ENCODE results near the gene CDH15.
"Not testable (repeated sequence)": the region's sequence is repeated elsewhere in the genome, so short reads cannot be mapped to it uniquely, and the experiment has no call there.

The CDH15 gene

DNA sequence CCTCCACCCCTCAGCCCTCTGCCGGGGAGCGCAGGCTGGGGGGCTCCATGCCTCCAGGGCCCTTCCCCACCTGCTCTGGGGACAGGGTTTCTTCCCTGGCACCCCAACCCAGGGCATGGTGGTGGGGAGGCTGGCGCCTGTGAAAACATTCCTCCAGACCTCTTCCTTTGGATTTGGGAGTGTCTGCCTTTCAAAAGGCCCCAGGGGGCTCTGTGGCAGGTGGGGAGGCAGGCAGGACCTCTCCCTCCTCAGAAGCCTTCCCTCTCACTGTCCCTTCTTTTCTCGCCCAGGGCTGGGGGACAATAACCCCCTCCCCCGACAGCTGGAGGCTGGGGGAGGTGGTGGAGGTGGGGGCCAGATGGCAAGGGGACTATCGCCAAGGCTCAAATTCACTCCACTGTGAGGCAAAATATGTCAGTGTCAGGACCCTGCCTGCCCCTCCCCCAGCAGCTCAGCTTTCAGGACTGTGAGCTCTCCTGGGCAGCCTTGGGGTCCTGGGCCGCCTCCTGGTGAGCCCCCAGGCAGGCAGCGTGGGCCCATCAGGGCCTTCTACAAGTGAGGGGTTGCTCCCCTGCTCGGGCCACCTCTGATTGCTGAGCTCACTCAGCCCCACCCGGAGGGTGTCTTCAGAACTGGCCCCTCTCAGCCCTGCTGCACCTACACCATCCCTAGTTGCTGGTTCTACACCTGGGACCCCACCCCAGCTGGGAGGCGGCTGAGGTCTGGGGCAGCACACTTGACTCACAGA, 1.8 kb downstream of the CDH15 start:
- no peak for DNase-seq

DNA sequence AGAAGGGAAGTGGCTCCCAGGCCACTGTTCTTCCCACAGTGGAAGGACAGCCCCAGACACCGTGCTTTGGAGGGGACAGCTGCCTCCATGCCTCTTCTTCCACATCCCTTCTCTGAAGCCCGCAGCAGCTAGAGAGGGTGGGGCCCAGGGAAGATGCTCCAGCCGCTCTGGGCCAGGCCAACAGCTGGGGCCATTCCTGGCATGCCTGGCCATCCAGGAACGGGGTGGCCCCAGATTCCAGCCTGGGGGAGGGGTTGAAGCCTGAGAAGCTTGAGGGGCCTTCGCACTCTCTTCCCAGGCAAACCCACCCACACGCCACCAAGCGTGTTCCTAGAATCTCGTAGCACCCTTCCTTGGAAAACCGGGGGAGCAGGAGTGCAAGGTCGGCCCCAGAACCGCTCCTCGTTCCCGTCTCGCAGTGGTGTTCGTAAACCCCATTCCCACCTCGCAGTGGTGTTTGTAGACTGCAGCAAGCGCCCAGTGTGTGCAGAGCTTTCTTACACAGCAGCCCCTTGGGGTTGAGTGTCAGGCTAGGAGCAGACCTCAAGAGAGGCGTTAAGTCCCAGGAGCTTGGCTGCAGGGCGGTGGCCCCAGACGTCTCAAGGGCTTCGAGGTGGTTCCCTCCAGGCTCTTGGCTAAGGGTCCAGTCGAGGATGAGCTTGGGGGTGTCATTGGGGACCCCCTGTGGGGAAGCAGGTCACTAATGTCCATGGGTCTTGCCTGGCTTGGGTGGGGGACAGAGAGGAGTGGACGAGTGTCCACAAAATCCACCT, 2.7 kb downstream of the CDH15 start:
- DNase-seq = no peak

DNA sequence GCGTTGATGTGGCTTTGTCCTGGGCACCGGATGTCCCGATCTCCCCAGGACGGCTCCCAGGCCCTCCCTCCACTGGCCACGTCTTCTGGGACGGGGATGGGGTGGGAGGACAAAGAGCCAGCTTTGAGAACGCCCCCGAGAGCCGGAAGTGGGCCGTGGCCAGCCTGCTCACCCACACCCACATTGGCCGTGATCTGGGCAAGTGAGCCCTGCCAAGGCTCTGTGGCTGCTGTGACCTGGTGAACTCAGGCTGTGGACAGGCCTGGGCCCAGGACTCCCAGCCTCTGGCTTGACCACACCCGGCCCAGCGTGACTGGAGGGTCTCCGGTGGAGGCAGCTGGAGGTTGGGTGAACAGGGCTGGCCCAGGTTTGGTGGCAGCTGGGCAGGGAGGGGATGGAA, 3.3 kb downstream of the CDH15 start:
- DNase-seq = no peak

DNA sequence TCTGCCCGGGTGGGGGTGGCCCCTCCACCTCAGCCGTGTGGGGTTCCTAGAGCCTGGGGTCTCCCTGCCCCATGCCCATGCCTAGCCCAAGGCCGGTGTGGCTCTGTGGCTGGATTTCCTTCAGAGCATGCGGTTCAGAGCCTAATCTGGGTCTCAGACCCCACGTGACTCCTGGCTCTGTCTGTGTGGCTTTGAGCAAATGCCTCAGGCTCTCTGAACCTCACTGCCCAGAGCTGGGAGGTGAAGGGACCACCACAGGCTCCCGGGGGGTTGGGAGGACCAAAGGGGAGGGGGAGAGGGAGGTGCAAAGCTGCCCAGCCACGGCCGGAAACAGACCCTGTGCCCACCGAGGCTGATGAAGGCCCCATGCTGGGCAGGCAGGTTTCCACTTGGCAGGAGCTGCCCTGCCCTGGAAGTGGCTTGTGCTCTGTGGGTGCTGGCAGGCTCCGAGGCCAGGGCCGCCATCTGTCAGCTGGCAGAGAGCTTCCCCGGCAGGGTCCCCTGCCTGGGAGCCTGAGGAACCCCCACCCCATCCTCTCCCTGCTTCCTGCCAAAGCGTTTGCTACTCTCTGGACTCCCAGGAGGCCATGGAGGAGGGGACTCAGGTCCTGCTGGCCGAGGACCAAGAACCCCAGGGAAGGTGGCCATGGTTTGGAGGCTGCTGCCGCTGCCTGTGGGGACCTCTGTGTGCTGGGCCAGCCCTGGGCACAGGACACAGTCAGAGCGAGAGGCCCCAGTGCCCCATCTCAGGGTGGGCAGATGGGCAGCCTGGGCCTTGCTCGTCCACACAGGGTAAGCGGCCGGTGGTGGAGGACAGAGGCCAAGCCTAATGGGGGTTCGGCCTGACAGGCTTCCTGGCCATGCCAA, 4.0 kb downstream of the CDH15 start:
- no peak for DNase-seq

DNA sequence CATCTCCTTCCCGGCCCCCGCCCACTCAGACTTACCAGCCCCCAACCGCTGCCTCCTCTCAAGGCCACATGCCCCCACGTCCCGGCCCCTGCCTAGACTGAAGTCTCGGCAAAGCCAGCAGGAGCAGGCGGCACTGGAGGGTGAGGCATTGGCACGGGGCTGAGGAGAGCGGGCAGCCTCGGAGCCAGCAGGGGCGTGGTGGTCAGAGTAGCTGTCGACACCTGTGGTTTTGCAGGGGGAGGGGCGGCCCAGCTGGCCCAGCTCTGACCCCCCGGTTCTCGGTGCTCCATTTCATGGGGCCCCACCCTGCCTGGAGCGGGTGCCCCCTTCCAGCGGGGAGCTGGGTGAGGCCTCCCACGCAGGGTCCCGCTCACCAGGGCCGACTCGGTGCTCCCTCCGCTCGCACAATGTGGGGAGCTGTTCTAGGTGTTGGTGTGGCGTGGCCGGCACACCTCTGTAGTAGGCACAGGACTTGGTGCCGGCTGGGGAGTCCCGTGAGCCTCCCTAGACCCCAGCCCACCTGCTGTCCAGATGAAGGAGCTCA, 4.7 kb downstream of the CDH15 start:
- no peak for DNase-seq

DNA sequence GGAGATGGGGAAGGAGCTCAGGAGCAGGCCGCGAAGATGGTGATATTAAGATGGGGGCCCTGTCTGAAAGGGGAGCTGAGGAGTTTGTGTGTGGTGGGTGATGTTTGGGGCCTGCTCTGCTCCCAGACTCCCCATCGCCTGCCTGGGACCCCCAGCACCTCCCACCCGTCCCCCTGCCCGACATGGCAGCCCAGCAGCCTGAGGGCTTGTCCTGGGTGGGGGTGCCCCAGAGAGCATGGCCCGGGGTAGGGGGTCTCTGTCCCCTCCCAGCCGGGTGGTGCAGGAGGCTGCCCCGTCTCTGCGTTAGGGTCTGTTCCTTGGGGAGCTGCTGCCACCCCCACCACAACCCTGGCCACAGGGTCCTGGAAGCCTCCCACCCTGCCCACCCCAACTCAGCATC, 5.2 kb downstream of the CDH15 start:
- no peak for DNase-seq

DNA sequence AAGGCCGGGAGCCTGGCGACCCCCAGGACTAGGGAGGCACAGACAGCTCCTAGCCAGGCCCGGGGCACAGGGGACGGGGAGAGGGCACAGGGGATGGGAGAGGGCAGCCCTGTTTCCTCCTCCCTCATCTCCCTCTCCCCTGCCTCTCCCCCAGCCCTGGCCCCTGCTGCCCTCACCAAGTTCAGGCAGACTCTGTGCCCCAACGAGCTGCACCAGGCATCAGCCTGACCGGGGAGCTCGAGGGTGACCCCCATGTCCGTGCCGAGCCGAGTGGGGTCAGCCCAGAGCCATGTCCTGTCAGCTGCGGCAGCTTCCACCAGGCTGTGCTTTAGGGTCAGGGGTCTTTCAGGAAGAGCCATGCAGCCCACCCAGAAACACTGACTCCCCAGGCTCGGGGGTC, 6.0 kb downstream of the CDH15 start:
- DNase-seq = no peak

DNA sequence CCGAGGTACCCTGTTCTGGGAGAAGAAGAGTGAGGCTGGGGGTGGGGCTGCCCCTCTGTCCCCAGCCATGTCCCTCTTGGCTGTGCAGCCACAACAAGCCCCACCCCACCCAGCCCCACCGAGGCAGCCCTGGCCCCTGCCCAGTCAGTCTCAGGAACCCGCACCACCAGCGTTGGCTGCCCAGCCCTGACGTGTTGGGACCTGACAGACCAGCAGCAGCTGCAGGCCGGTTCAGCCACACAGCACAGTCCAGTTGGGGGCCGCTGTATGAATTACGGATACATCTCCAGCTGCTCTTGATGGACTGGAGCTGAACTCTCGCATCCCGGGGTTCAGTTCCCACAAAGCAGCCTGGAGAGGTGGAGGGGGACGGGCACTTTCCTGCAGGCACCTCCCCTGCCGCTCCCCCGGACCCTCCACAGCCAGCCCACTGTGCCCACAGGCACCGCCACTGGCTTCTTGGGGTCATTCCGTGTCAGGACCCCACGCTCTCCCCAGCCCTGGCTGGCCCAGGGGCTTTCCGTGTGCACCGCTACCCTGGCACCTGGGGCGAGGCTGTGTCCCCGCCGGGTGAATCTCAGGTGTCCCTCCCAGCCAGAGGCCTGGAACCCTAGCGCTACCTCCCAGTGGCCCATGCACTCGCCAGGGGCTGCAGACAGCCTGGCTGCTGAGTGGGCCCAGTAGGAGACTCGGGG, 7.1 kb downstream of the CDH15 start:
- no peak for DNase-seq

DNA sequence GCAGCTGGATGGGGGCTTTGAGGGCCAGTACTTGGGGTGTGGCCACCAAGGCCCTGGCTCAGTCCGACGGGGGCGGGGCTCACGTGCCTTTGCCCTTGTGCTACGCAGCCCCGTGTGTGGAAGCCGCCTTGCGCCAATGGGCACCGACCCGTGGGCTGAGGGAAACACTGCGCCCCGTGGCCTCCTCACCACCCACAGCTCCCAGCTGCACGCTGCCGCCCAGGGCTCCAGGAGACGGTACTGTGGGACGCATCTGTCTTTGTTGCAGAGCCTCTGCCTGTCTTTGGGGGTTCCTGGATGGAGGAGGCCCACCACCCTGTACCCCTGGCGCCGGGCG, 7.6 kb downstream of the CDH15 start:
- DNase-seq = no peak

DNA sequence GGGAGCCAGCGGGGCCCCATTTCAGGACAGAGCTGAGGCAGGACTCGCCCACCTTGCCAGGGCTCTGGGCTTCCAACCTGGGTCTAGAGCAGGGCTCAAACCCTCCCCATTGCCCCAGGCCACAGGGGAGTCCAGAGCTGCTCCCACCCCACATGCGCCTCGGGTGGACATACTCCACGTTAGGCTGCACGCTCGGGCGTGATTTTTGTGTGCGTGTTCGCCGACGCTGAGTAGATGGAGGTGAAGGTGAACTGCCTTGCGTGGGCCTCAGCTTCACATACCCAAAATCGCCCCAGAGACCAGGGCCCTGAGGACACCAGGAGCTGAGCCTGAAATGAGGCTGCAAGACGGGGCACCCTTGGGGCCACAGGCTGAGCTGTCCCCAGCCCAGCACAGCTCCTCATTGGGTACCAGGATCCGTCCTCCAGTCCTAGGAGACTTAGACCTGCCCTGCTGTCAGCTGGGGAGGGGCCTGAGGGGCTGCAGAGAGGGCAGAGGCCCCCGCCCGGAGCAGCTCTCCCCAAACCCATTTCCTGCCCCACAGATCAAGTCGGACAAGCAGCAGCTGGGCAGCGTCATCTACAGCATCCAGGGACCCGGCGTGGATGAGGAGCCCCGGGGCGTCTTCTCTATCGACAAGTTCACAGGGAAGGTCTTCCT, 8.2 kb downstream of the CDH15 start:
- DNase-seq = no peak

DNA sequence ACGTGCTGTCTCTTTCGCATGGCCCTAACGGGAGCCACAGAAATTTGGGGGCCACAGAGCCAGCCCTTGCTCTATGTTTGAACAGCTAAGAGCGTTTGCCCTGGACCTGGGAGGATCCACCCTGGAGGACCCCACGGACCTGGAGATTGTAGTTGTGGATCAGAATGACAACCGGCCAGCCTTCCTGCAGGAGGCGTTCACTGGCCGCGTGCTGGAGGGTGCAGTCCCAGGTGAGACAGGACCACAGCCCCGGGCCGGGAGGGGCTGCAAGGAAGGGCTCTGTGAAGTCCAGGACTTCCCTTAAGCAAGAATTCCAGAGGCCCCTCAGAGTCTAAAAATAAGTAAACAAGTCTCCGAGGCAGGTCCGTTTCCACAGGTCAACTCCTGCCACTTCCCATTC, 11.9 kb downstream of the CDH15 start:
- DNase-seq = no peak

DNA sequence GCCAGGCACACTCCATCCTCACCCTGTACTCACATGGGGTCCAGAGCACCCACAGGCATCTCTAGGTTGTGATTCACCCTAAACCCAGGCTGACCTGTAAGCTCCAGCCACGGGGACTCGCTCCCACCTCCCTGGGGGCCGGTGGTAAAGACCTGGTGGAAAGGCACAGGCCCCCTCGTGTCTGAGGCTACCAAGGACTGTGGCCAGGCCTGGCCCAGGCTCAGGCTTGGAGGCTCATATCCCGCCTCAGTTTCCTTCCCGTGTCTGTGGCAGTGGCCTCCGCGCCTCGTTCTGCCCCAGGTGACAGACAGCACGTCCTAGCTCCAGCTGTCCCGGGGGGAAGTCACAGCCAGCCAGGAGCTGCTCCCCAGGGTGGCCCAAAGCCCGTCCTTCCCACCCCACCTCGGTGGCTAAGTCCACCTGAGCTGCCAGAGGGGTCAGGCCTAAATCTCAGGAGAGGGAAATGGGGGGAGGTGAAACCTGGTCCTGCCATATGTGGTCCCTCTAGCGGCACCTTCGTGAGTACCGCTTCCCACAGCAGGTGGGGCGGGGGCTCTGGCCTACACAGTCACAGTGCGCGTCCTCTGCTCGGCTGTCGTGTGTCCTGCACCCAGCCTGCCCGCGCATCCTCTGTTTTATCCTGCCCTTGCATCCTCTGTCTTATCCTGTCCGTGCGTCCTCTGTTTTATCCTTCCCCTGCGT, 12.6 kb downstream of the CDH15 start:
- DNase-seq = no peak

DNA sequence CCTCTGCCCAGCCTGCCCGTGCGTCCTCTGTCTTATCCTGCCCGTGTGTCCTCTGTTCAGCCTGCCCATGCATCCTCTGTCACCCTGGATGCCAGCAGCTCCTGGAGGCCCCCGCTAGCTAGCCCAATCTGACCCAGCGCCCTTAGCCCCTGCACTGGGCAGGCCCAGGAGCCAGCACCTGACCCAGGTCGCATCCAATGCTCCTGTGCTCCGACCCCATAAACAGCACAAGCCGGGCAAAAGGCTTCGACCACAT, 13.1 kb downstream of the CDH15 start:
- no peak for DNase-seq

DNA sequence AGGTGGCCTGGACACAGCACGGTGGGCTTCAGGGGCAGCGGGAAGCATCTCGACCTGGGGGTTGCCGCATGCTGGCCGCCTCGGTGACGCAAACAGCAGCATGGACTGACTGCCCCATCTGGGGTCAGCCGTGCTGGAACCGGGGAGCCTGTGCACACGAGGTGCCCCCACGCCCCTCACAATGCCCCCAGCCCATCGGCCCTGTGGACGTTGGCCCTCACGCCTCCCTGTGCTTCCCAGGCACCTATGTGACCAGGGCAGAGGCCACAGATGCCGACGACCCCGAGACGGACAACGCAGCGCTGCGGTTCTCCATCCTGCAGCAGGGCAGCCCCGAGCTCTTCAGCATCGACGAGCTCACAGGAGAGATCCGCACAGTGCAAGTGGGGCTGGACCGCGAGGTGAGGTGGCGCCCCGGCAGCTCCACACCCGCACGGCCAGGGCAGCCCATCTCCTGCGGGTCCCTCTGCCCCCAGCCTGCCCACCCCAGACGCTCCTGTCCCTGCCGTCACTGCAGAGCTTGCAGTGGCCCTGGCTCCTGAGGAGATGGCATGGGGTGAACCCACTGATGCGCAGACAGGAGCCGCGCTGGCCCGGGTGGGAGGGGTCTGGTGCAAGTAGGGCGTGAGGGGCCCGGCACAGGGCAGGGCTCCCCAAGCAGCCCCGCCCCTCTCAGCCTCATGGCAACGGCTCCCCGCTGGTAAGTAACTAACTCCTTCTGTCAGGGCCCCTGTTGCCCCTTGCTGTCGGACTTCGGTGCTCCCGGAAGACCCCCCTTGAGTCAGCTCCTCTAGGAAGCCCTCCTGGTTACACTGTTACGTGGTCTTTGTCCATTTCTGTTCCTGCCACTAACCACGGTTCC, 13.6 kb downstream of the CDH15 start:
- no peak for DNase-seq

DNA sequence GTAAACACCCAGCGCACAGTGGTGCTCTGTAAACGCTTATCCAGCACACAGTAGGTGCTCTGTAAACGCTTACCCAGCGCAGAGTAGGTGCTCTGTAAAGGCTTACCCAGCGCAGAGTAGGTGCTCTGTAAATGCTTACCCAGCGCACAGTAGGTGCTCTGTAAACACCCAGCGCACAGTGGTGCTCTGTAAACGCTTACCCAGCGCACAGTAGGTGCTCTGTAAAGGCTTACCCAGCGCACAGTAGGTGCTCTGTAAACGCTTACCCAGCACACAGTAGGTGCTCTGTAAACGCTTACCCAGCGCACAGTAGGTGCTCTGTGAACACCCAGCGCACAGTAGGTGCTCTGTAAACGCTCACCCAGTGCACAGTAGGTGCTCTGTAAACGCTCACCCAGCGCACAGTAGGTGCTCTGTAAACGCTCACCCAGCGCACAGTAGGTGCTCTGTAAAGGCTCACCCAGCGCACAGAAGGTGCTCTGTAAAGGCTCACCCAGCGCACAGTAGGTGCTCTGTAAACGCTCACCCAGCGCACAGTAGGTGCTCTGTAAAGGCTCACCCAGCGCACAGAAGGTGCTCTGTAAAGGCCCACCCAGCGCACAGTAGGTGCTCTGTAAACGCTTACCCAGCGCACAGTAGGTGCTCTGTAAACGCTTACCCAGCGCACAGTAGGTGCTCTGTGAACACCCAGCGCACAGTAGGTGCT, 14.5 kb downstream of the CDH15 start:
- not testable (repeated sequence) for DNase-seq

DNA sequence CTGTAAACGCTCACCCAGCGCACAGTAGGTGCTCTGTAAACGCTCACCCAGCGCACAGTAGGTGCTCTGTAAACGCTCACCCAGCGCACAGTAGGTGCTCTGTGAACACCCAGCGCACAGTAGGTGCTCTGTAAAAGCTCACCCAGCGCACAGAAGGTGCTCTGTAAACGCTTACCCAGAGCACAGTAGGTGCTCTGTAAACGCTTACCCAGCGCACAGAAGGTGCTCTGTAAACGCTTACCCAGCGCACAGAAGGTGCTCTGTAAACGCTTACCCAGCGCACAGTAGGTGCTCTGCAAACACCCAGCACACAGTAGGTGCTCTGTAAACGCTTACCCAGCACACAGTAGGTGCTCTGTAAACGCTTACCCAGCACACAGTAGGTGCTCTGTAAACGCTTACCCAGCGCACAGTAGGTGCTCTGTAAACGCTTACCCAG, 15.1 kb downstream of the CDH15 start:
- DNase-seq = not testable (repeated sequence)

DNA sequence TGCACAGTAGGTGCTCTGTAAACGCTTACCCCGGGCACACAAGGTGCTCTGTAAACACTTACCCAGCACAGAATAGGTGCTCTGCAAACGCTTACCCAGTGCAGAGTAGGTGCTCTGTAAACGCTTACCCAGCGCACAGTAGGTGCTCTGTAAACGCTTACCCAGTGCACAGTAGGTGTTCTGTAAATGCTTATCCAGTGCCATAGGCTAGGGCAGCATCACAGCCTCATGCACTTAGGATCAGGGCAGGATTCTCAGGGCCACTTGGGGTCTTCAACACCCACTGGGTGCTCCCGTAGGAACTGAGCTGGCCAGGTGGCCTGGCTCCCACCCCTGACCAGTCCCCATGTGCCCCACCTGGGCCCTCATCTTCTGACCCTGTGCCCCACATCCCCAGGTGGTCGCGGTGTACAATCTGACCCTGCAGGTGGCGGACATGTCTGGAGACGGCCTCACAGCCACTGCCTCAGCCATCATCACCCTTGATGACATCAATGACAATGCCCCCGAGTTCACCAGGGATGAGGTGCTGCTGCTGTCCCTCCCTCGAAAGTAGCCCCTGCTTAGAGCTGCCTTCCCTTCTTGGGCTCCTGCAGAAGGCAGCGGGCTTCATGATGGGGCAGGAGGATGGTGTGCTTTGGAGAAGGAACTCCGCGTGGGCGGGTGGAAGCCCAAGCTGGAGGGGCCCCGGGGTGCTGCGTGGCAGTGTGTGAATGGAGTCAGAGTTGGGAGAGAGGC, 15.7 kb downstream of the CDH15 start:
- DNase-seq = peak; percentile 43

DNA sequence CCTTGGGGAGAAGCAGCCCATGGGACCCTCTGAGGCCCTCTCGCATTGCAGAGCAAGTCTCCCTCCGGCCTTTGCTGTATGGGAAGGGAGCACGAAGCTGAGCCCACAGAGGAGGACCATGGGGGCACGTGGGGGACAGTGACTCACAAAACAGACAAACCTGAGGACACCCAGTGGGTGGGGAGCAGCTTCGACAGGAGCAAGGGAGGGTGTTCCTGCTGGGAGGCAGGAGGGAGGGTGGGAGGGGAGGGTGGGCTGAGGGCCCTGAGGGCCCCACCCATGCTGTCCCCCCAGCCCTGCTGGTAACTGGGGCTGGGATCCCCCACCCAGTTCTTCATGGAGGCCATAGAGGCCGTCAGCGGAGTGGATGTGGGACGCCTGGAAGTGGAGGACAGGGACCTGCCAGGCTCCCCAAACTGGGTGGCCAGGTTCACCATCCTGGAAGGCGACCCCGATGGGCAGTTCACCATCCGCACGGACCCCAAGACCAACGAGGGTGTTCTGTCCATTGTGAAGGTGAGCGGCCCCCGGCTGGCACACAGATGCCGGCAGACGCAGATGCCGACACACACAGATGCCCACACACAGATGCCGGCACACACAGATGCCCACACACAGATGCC, 16.3 kb downstream of the CDH15 start:
- DNase-seq = peak; percentile 33
